Fibroblast of skin of right biceps (primary cell): ENCODE measurements around the gene COL27A1.

Experiments
- DNase-seq: peaks from one replicate; pipeline ENCODE4 v3.0.0-alpha.2; 2013

COL27A1 gene

DNA sequence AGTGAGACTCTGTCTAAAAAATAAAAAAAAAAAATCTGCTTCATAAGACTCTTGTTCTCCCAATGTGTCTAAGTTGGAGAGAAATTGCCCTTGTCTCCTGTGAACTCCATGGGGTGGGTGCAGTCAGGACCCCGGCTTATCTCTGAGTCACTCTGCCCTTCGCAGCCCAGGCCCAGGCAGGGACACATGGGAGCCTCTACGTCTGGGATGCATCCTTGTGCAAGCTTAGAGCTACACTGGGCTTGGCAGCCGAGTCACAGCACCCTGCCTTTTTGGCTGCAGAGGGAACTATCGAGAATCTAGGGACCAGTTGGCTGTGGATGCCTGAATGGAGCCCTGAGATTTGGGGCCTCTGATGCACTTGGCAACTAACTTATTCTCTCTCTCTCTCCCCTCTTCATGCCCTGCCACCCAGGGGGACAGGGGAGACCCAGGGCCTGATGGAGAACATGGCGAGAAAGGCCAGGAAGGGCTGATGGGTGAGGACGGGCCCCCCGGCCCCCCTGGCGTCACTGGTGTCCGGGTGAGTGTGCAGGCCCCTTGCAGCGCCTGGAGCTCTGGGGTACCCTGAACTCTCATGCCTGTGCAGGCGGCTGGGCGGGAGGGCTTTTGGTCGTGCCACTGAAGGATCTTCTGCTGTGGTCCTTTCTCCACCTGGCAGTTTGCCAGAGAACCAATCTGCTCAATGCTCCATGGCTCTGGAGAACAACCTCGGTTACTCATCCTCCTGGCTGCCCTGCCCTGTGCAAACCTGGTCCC, 120.1 kb downstream of the COL27A1 start:
- peak; percentile 34 for DNase-seq

DNA sequence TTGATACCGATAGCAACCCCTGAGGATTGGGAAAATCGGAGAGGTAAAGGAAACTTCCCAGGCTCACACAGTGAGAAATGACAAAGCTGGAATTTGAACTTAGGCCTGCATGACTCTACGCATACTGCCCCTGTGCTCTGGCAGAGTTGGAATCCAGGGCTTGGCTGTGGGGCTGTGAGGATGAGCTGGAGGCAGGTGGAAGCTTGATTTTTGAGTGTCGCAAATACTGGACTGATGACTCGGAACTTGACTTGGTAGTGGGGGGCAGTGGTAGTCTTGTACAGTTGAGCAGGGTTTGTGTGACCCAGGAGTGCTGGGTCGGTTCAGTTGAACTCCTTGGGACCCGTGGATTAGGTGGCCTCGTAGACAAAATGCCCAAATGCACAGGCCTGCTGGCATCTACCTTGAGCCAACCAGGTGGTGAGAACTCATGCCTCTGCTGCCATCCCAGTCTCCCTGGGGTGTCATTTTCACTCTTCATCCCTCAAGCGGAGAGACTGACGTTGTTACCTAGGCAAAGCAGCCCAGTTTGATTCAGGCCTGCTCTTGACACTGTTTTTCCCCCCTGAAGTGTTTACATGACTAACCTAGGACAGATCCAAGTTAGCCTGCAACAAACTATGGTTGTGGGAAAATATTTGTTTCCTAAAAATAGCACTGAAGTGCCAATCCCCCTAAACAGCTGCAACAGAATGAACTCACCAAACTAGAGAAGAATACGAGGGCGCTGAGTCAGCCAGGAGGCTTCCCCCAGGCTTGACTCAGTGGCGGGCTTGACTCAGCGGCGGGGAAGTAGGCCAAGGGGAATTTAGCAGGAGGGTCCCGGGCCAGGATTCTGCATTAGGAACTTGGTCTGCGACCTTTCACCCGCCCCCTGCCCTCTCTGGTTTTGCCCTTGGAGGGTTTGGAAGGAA, 121.8 kb downstream of the COL27A1 start:
- peak; percentile 97 for DNase-seq

GRCh38 chr9:114278356-114278755, 123.0 kb downstream of the COL27A1 start:
- no peak for DNase-seq

GRCh38 chr9:114278881-114279570, 123.7 kb downstream of the COL27A1 start:
- peak; percentile 80 for DNase-seq

DNA sequence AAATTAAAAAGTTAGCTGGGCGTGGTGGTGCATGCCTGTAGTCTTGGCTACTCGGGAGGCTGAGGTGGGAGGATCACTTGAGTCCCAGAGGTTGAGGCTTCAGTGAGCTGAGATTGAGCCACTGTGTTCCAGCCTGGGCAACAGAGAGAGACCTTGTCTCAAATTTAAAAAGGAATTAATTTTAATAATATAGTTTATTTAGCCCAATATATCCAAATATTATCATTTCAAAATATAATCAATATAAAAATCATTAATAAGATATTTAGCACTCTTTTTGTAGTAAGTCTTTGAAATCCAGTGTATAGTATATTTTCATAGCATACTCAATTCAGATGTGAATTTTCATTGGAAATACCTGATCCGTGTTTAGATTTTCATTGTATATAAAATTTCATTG, 124.4 kb downstream of the COL27A1 start:
- DNase-seq, result no peak

GRCh38 chr9:114280636-114281472, 125.5 kb downstream of the COL27A1 start:
- DNase-seq, result peak; percentile 89

- DNase-seq, result peak; percentile 95
Measured at GRCh38 chr9:114281473-114282103, 126.3 kb downstream of the COL27A1 start.

DNA sequence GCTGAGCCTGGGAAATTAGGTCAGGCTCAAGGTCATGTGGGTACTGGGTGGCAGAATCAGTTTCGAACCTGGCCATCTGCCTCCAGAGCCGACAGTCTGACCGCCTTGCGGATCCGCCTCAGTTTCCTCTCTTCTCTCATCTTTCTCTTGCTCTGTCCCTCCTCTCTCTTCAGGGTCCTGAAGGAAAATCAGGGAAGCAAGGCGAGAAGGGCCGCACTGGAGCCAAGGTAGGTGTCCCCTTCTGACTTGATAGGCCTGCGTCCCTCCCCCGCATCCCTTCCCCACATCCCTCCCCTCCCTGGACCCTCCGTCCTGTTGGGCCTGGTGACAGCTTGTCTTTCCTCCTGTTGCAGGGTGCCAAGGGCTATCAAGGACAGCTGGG, 126.8 kb downstream of the COL27A1 start:
- DNase-seq, result no peak

DNA sequence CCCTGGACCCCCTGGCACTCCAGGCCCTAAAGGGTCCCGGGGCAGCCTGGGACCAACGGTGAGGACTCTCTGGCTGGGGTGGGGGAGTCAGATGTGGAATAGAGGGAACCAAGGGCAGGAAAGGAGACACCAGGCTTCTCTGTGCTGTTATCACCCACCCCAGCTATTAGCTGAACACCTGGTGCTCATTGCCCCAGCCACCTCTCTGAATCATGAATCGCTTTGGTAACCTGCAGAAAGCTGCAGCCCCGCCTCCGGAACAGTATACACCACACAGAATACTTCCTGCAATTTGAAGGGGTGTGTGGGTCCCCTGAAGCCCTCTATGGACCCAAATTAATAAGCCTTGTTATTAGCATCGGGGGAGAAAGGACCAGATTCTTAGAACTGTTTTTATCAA, 127.2 kb downstream of the COL27A1 start:
- no peak for DNase-seq

DNA sequence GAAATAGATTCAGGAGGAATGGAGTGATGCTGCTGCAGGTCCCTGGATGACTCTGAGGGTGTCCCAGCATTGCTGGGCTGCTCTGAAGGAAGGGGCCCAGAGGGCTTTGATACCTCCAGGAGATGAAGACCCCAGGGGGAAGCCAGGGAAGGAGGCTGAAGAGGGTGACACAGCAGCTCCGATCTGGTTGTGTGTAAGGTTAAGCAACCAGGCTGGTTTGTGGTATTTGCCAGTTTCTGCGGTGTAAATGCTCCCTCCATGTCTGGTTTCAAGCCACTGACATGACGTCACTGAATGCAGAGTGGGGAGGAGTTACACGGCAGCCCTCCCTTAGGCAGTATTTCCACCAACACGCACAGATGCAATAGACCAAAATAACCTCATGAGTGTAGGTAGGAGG, 127.6 kb downstream of the COL27A1 start:
- peak; percentile 96 for DNase-seq

GRCh38 chr9:114283551-114284111, 128.3 kb downstream of the COL27A1 start:
- no peak for DNase-seq

DNA sequence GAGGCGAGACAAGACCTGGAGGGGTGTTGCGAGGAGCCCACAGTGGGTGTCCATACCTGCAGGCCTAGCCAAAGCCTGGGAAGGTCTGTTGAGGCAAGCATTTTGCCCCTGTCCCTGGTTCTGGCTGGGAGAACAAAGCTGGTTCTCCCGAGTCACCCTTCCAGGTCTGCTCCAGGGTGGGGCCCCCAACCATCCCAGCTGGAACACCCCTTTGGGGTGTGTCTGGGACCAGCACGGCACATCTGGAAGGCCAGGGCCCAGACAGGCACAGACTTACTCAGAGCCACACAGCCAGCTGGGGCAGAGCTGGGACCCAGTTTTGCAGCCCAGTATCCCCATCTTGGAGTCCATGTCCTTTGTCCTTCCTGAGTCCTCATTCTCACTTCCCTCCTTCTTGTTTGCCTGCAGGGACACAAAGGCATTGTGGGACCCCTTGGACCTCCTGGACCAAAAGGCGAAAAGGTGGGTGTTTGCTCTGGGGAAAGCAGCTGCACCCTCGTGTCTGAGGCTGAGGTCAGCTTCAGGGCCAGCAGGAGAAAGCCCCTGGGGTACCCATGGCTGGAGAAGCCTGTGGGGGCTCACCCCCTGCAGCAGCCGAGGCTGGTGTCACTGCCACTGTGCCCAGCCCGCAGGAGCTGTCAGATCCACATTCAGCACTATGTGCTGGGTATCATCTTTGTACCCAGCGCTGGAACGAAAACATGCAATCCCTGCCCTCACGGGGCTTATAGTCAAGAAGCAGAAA, 129.2 kb downstream of the COL27A1 start:
- DNase-seq, result no peak

DNA sequence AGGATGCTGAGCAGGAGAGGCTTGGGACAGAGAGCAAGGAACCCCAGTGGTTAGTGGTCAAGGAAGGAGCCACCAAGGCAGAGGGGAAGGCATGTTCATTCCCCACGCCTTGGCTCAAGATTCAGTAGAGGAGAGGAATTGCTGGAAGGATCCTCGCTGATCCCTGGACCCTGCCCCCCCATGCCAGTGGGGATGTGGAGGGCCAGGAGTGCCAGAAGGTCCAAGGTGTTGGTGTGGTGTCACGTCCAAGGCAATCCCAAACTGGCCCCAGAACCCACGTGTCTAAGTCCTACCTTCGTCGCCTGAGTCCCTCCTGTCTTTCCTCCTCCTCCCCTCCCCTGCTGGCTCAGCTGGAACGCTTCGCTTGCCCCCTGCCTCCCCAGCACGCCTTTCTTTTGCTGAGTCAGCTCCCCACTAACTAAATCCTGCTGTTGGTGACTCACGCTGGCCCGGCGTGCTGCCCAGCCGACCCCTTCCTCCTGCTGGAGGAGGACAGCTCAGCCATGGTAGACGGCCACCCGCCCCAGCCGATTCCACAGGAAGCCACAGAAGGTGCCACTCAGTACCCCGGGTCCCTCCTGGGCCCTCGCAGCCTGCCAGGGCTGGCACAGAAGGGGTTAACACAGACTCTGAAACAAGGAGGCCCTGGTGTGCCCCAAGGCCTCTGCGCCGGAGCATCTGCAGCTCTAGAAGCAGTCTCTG, 130.0 kb downstream of the COL27A1 start:
- peak; percentile 96 for DNase-seq

DNA sequence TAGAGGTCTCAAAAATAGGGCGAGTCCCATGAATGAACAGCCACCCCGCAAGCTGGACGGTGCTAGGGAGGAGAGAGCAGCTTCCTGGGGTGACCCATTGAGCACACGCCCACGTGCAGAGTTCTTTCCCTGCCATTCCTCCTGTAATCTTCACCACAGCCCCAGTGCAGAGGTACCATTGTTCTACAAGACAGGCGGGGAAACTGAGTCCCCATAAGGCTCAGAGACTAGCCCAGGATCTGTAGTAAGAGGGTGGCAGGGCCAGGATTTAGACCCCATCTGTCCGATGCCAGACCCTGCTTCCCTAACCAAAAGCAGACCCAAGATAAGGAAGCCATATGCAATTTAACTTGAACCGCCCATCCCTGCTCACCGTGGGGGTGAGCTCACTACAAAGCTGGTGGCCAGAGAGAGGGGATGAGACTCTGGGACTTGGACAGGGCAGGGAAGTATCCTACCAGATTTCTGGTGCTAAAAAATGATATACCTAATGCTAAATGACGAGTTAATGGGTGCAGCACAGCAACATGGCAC, 130.9 kb downstream of the COL27A1 start:
- no peak for DNase-seq

DNA sequence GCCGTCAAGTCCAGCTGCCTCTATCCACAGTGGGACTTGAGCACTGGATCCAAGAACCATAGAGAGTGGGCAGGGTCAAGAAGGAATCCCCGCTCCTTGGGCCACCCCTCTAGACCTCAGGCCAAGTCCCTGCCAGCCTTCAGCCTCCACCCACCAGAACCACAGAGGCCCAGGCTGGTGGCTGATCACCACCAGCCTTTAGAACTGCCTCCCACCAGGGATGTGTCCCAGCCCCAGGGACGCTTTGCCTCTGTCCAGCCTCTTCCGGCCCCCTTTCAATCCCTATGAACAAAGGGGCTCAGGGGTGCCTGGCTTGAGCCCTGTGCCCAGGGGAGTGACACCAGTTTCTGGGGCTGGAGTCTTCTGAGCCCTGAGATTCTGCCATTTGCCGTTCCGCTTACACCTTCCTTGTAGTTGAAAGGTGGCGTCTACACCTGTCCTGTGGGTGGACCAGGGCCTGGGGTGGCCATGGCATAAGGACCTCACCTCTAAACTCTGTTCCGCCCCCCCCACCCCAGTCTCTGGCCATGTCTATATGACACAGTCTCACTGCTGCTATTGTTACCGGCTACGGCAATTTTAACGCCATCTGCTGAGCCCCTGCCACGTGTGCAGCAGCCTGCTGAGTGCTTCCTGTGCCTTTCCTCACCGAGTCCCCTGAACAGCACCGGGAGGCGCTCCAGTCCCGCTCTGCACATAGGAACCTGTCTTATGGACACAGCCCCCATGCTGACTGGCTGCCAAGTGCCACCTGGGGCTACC, 131.8 kb downstream of the COL27A1 start:
- peak; percentile 31 for DNase-seq

DNA sequence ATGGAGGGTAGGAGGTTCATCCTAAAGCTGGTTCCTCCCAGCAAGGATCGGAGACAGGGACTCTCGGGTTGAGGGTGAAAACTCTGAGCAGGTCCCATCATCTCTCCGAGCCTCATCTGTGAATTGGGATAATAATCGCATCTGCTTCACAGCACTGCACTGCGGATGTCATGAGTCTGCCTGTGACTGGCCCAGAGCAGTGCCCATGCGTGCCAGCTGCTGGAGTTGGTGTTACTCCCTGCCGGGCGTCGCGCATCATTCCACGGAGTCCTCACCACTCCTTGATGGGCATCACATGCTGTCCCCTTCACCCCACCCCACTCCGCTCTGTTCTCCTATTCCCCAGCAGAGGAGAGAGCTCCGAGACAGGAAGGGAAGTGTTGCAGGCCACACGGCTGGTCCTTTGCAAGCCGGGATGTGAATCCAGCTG, 132.4 kb downstream of the COL27A1 start:
- DNase-seq, result no peak

- DNase-seq, result peak; percentile 82
Measured at GRCh38 chr9:114288193-114289091, 133.1 kb downstream of the COL27A1 start.

GRCh38 chr9:114289106-114289505, 133.8 kb downstream of the COL27A1 start:
- DNase-seq, result no peak
